HG03520 (cell line): Measurements from ENCODE around the gene VWC2L.

ENCODE experiments used
- ATAC-seq: cut with Tn5 transposase; IDR thresholded peaks from one replicate; pipeline ENCODE4 v1.9.1; 2021; ENCODE audit warnings: mild to moderate bottlenecking, moderate library complexity; ENCODE audit not compliant: unreplicated experiment

VWC2L gene

GRCh38 chr2:214465363-214466146 is 54.7 kb downstream of the VWC2L start:
- ATAC-seq, result no peak

- no peak for ATAC-seq
Measured at GRCh38 chr2:214469728-214470127, 58.9 kb downstream of the VWC2L start.

- ATAC-seq, result no peak
Measured at GRCh38 chr2:214471382-214471781, 60.5 kb downstream of the VWC2L start.

- no peak for ATAC-seq
Measured at GRCh38 chr2:214471990-214472389, 61.1 kb downstream of the VWC2L start.

GRCh38 chr2:214477305-214477704 is 66.5 kb downstream of the VWC2L start:
- no peak for ATAC-seq

GRCh38 chr2:214481204-214481603 is 70.3 kb downstream of the VWC2L start:
- ATAC-seq, result no peak

GRCh38 chr2:214482728-214483127 is 71.9 kb downstream of the VWC2L start:
- no peak for ATAC-seq

- ATAC-seq, result no peak
Measured at GRCh38 chr2:214484239-214484638, 73.4 kb downstream of the VWC2L start.

GRCh38 chr2:214484701-214485100 is 73.8 kb downstream of the VWC2L start:
- no peak for ATAC-seq

- no peak for ATAC-seq
Measured at GRCh38 chr2:214489181-214489580, 78.3 kb downstream of the VWC2L start.

- ATAC-seq, result no peak
Measured at GRCh38 chr2:214489702-214490101, 78.8 kb downstream of the VWC2L start.

- no peak for ATAC-seq
Measured at GRCh38 chr2:214492152-214492551, 81.3 kb downstream of the VWC2L start.

- no peak for ATAC-seq
Measured at GRCh38 chr2:214492608-214493007, 81.8 kb downstream of the VWC2L start.

GRCh38 chr2:214497489-214497888 is 86.6 kb downstream of the VWC2L start:
- ATAC-seq, result no peak

GRCh38 chr2:214503568-214503967 is 92.7 kb downstream of the VWC2L start:
- ATAC-seq, result no peak

- no peak for ATAC-seq
Measured at GRCh38 chr2:214504599-214505376, 93.9 kb downstream of the VWC2L start.

- ATAC-seq, result no peak
Measured at GRCh38 chr2:214507032-214507431, 96.2 kb downstream of the VWC2L start.

GRCh38 chr2:214514704-214515103 is 103.8 kb downstream of the VWC2L start:
- no peak for ATAC-seq

GRCh38 chr2:214515111-214515510 is 104.3 kb downstream of the VWC2L start:
- ATAC-seq, result no peak

- no peak for ATAC-seq
Measured at GRCh38 chr2:214519258-214519818, 108.5 kb downstream of the VWC2L start.

- no peak for ATAC-seq
Measured at GRCh38 chr2:214529021-214529420, 118.2 kb downstream of the VWC2L start.

- no peak for ATAC-seq
Measured at GRCh38 chr2:214529514-214529913, 118.7 kb downstream of the VWC2L start.
